CD4-positive, alpha-beta memory T cell (primary cell): ENCODE data around the gene SDCBP2. TPM values are rescaled to one million over a fixed set of nuclear protein-coding genes. Genes with fewer than 3 reads are reported as not detected.
A peak's percentile ranks its signal among the peaks of the same experiment; 100 is the strongest.

Source experiments
- CTCF ChIA-PET: fragments of 350-600 bp; sonication (Branson Sonifier 250); formaldehyde crosslinking; loops from one replicate; lab custom pipeline; 2021; ENCODE audit warnings: inconsistent platforms; ENCODE audit not compliant: partially characterized antibody; lab: Charles Lee
- POLR2A ChIA-PET: fragments of 350-600 bp; sonication (Branson Sonifier 250); formaldehyde crosslinking; loops from one replicate; lab custom pipeline; 2021; ENCODE audit not compliant: partially characterized antibody; lab: Charles Lee
- DNase-seq, 5 donors: peaks; one replicate each; pipeline versions ENCODE4 v3.0.0 to v3.0.0-alpha.2; 2020 to 2022; ENCODE audit warnings: mixed read lengths in 1 of 5
- H3K27ac ChIP-seq: one replicate; pipeline ENCODE4 v1.7.0; 2013; ENCODE audit warnings: low read depth, low read length
- H3K27me3 ChIP-seq: 2 replicates; pipeline ENCODE4 v1.7.0; 2013; ENCODE audit warnings: mild to moderate bottlenecking, low read length, moderate library complexity; ENCODE audit not compliant: insufficient read depth
- H3K36me3 ChIP-seq: 2 replicates; pipeline ENCODE4 v1.7.0; 2013; ENCODE audit warnings: mild to moderate bottlenecking, low read length, moderate library complexity; ENCODE audit not compliant: insufficient read depth
- H3K4me1 ChIP-seq: 2 replicates; pipeline ENCODE4 v1.7.0; 2013; ENCODE audit warnings: mild to moderate bottlenecking, low read length, moderate library complexity; ENCODE audit not compliant: insufficient read depth
- H3K4me3 ChIP-seq, 2 donors: one replicate each; pipeline ENCODE4 v1.7.0; 2013; ENCODE audit warnings: low read length in 2 of 2, mild to moderate bottlenecking in 1 of 2
- H3K9me3 ChIP-seq, 2 donors: one replicate each; pipeline ENCODE4 v1.7.0; 2013; ENCODE audit warnings: low read length in 2 of 2, control low read depth in 1 of 2; ENCODE audit not compliant: control insufficient read depth in 1 of 2
- H3K27ac Mint-ChIP-seq, 7 donors: one replicate each; pipeline ENCODE4 v1.8.0; 2020 to 2021; ENCODE audit warnings: mixed read lengths in 7 of 7, mild to moderate bottlenecking in 6 of 7, inconsistent platforms in 3 of 7, moderate library complexity in 3 of 7
- H3K27me3 Mint-ChIP-seq, 2 donors: one replicate each; pipeline ENCODE4 v1.8.0; 2020 to 2021; ENCODE audit warnings: mixed read lengths in 2 of 2
- H3K36me3 Mint-ChIP-seq, 2 donors: one replicate each; pipeline ENCODE4 v1.8.0; 2020 to 2021; ENCODE audit warnings: mixed read lengths in 2 of 2, inconsistent platforms in 1 of 2, mild to moderate bottlenecking in 1 of 2
- H3K4me1 Mint-ChIP-seq, 4 donors: one replicate each; pipeline ENCODE4 v1.8.0; 2020 to 2021; ENCODE audit warnings: mixed read lengths in 4 of 4, mild to moderate bottlenecking in 1 of 4
- H3K4me3 Mint-ChIP-seq, 8 donors: one replicate each; pipeline ENCODE4 v1.8.0; 2020 to 2021; ENCODE audit warnings: mixed read lengths in 8 of 8, mild to moderate bottlenecking in 7 of 8, moderate library complexity in 6 of 8, inconsistent platforms in 3 of 8
- H3K9me3 Mint-ChIP-seq, 8 donors: one replicate each; pipeline ENCODE4 v1.8.0; 2020 to 2021; ENCODE audit warnings: mixed read lengths in 8 of 8, mild to moderate bottlenecking in 5 of 8, inconsistent platforms in 3 of 8, moderate library complexity in 1 of 8
- intact Hi-C: fragments of 100-400 bp; cut with micrococcal nuclease; formaldehyde crosslinking; loops from one replicate; pipeline ENCODE4 v1.15.1; 2023
- polyA plus RNA-seq, 2 donors: library from polyadenylated mRNA; unstranded; fragments of 300-500 nt; fragmentation: Illumina TruSeq; gene quantifications; one replicate each; pipeline ENCODE4 v1.2.3, GENCODE V29; 2021
- total RNA-seq, 2 experiments: library from RNA; stranded (reverse); gene quantifications; one replicate each; pipeline ENCODE4 v1.2.3, GENCODE V29; 2021

SDCBP2 gene
- total and polyA plus RNA-seq, 4 experiments from 2014 or later = 0.61 to 2.2 (median 1.2) TPM

- Mint-ChIP-seq H3K4me3 (peak overlapping the region in 2 of 8 donors; percentile 25 to 30), H3K9me3 (no peaks in the 10 kb centered on the region), H3K4me1 (peaks cover under 1 to 14% (median 8%) of the 10 kb centered on the region in 4 donors), H3K27ac (peak overlapping the region in 3 of 7 donors; percentile 71 to 92 (median 80)), H3K36me3 (peaks cover 0 to 4% of the 10 kb centered on the region in 2 donors), H3K27me3 (no peaks in the 10 kb centered on the region)
- H3K36me3 ChIP-seq = no peaks in the 10 kb centered on the region
- H3K27me3 ChIP-seq = no peaks in the 10 kb centered on the region
- DNase-seq = no peak
- intact Hi-C loops = loop anchor here (2.0 kb wide), 1 partner anchor 779 kb away; no protein-coding TSS in a partner anchor
- H3K9me3 ChIP-seq = no peaks in the 10 kb centered on the region
- ChIA-PET POLR2A (interaction anchor here (1.2 to 2.7 kb wide), 4 partner anchors 23 to 143 kb away, joined by 4 to 10 read pairs (median 6); partner anchors contain the start of gene NSFL1C), CTCF (interaction anchor here (1.3 to 3.1 kb wide), 3 partner anchors 12 to 453 kb away, joined by 3 to 12 read pairs (median 3); no protein-coding TSS in a partner anchor)
- no peak overlapping the region for H3K4me3 ChIP-seq
- peak overlapping the region; percentile 98 for H3K27ac ChIP-seq
- H3K4me1 ChIP-seq = peaks cover 35% of the 10 kb centered on the region
Observed at GRCh38 chr20:1323830-1324597, 4.9 kb downstream of the SDCBP2 start.

- intact Hi-C loops = no loop called here
- H3K4me3 Mint-ChIP-seq = peak overlapping the region in 1 of 8 donors; percentile 50
- no peak overlapping the region for H3K27ac ChIP-seq
- peaks cover 0 to 4% of the 10 kb centered on the region in 2 donors for H3K36me3 Mint-ChIP-seq
- no peak overlapping the region for H3K4me3 ChIP-seq
- H3K4me1 Mint-ChIP-seq = peaks cover 0 to 14% (median 6%) of the 10 kb centered on the region in 4 donors
- H3K9me3 Mint-ChIP-seq = no peaks in the 10 kb centered on the region
- H3K9me3 ChIP-seq = no peaks in the 10 kb centered on the region
- H3K27me3 ChIP-seq = no peaks in the 10 kb centered on the region
- POLR2A ChIA-PET = no interaction called here
- H3K27me3 Mint-ChIP-seq = no peaks in the 10 kb centered on the region
- H3K36me3 ChIP-seq = no peaks in the 10 kb centered on the region
- CTCF ChIA-PET = interaction anchor here (1.5 to 3.1 kb wide), 3 partner anchors 11 to 454 kb away, joined by 3 to 12 read pairs (median 3); no protein-coding TSS in a partner anchor
- peak overlapping the region in 6 of 7 donors; percentile 24 to 80 (median 62) for H3K27ac Mint-ChIP-seq
- DNase-seq = no peak
- peaks cover 34% of the 10 kb centered on the region for H3K4me1 ChIP-seq
Observed at GRCh38 chr20:1323256-1323655, 5.7 kb downstream of the SDCBP2 start.

GRCh38 chr20:1322511-1323245, 6.3 kb downstream of the SDCBP2 start:
- peak overlapping the region in 4 of 7 donors; percentile 49 to 80 (median 77) for H3K27ac Mint-ChIP-seq
- Histone ChIP-seq H3K4me3 (no peak overlapping the region), H3K36me3 (no peaks in the 10 kb centered on the region), H3K27me3 (no peaks in the 10 kb centered on the region), H3K27ac (no peak overlapping the region), H3K4me1 (peaks cover 31% of the 10 kb centered on the region), H3K9me3 (no peaks in the 10 kb centered on the region)
- H3K4me3 Mint-ChIP-seq = no peak overlapping the region
- ChIA-PET CTCF (interaction anchor here (1.1 to 1.5 kb wide), 4 partner anchors 10 to 454 kb away, joined by 3 to 4 read pairs (median 3); no protein-coding TSS in a partner anchor), POLR2A (interaction anchor here (1.2 kb wide), 1 partner anchor 10 kb away, joined by 3 read pairs; no protein-coding TSS in a partner anchor)
- H3K9me3 Mint-ChIP-seq = no peaks in the 10 kb centered on the region
- intact Hi-C loops = no loop called here
- no peak for DNase-seq
- peaks cover 0 to under 1% of the 10 kb centered on the region in 2 donors for H3K36me3 Mint-ChIP-seq
- peaks cover 3 to 11% (median 7%) of the 10 kb centered on the region in 4 donors for H3K4me1 Mint-ChIP-seq
- H3K27me3 Mint-ChIP-seq = no peaks in the 10 kb centered on the region

- no peak overlapping the region for H3K4me3 ChIP-seq
- no peaks in the 10 kb centered on the region for H3K27me3 ChIP-seq
- ChIA-PET POLR2A (interaction anchor here (1.2 kb wide), 1 partner anchor 8 kb away, joined by 3 read pairs; no protein-coding TSS in a partner anchor), CTCF (interaction anchor here (1.1 to 1.5 kb wide), 3 partner anchors 9 to 182 kb away, joined by 3 to 4 read pairs (median 3); no protein-coding TSS in a partner anchor)
- no peaks in the 10 kb centered on the region for H3K27me3 Mint-ChIP-seq
- H3K27ac Mint-ChIP-seq = peak overlapping the region in 2 of 7 donors; percentile 23 to 27
- peaks cover 5 to 7% (median 6%) of the 10 kb centered on the region in 4 donors for H3K4me1 Mint-ChIP-seq
- DNase-seq = no peak
- H3K36me3 ChIP-seq = no peaks in the 10 kb centered on the region
- no peaks in the 10 kb centered on the region for H3K9me3 Mint-ChIP-seq
- no peak overlapping the region for H3K27ac ChIP-seq
- H3K4me1 ChIP-seq = peaks cover 20% of the 10 kb centered on the region
- intact Hi-C loops = no loop called here
- H3K9me3 ChIP-seq = no peaks in the 10 kb centered on the region
- no peaks in the 10 kb centered on the region for H3K36me3 Mint-ChIP-seq
- no peak overlapping the region for H3K4me3 Mint-ChIP-seq
Observed at GRCh38 chr20:1321654-1321939, 7.3 kb downstream of the SDCBP2 start.

- ChIA-PET POLR2A (interaction anchor here (1.2 kb wide), 1 partner anchor 8 kb away, joined by 3 read pairs; no protein-coding TSS in a partner anchor), CTCF (no interaction called here)
- Histone ChIP-seq H3K27ac (no peak overlapping the region), H3K36me3 (no peaks in the 10 kb centered on the region), H3K4me1 (peaks cover 15% of the 10 kb centered on the region), H3K9me3 (no peaks in the 10 kb centered on the region), H3K27me3 (no peaks in the 10 kb centered on the region), H3K4me3 (no peak overlapping the region)
- peaks cover 5 to 7% (median 6%) of the 10 kb centered on the region in 4 donors for H3K4me1 Mint-ChIP-seq
- H3K9me3 Mint-ChIP-seq = no peaks in the 10 kb centered on the region
- H3K4me3 Mint-ChIP-seq = no peak overlapping the region
- no peaks in the 10 kb centered on the region for H3K27me3 Mint-ChIP-seq
- peak overlapping the region in 4 of 7 donors; percentile 27 to 78 (median 42) for H3K27ac Mint-ChIP-seq
- H3K36me3 Mint-ChIP-seq = no peaks in the 10 kb centered on the region
- intact Hi-C loops = no loop called here
- DNase-seq = no peak
Observed at GRCh38 chr20:1320902-1321653, 7.9 kb downstream of the SDCBP2 start.

- ChIA-PET POLR2A (no interaction called here), CTCF (no interaction called here)
- no peak for DNase-seq
- peaks cover 5 to 7% (median 6%) of the 10 kb centered on the region in 4 donors for H3K4me1 Mint-ChIP-seq
- Histone ChIP-seq H3K4me1 (peaks cover 11% of the 10 kb centered on the region), H3K4me3 (no peak overlapping the region), H3K27ac (no peak overlapping the region), H3K27me3 (no peaks in the 10 kb centered on the region), H3K36me3 (no peaks in the 10 kb centered on the region), H3K9me3 (no peaks in the 10 kb centered on the region)
- H3K27me3 Mint-ChIP-seq = no peaks in the 10 kb centered on the region
- H3K9me3 Mint-ChIP-seq = no peaks in the 10 kb centered on the region
- H3K4me3 Mint-ChIP-seq = no peak overlapping the region
- H3K27ac Mint-ChIP-seq = no peak overlapping the region
- no peaks in the 10 kb centered on the region for H3K36me3 Mint-ChIP-seq
- intact Hi-C loops = no loop called here
Observed at GRCh38 chr20:1320016-1320415, 8.9 kb downstream of the SDCBP2 start.
